SU-DHL-6 (cell line): ENCODE measurements around the gene TTC19.

Experiments
- H2AFZ ChIP-seq: fragments of 200-600 bp; sonication (generic); 2 replicates; pipeline ENCODE4 v1.6.1; 2014; ENCODE audit warnings: low read depth, mild to moderate bottlenecking, moderate library complexity, mixed read lengths, antibody characterized with exemption, low read length; ENCODE audit not compliant: severe bottlenecking
- H3F3A ChIP-seq: fragments of 200-600 bp; shearing (Covaris generic); 2 replicates; pipeline ENCODE4 v1.6.0; 2016; ENCODE audit warnings: antibody characterized with exemption, mild to moderate bottlenecking; ENCODE audit not compliant: insufficient read depth
- H3K27ac ChIP-seq: fragments of 200-600 bp; sonication (generic); 2 replicates; pipeline ENCODE4 v1.5.1; 2016; ENCODE audit warnings: low read depth, mild to moderate bottlenecking, low read length, moderate library complexity, mixed read lengths
- H3K27me3 ChIP-seq: fragments of 200-600 bp; sonication (generic), shearing (Covaris generic); 2 replicates; pipeline ENCODE4 v1.6.0; 2014; ENCODE audit warnings: mild to moderate bottlenecking, low read length
- H3K36me3 ChIP-seq: fragments of 200-600 bp; sonication (generic); 2 replicates; pipeline ENCODE4 v1.6.1; 2014; ENCODE audit warnings: mild to moderate bottlenecking, low read length, mixed read lengths
- H3K4me2 ChIP-seq: fragments of 300-600, 200-600 bp; shearing (Covaris generic), sonication (generic); 2 replicates; pipeline ENCODE4 v1.6.0; 2014; ENCODE audit warnings: low read length, low read depth, mild to moderate bottlenecking; ENCODE audit not compliant: poor library complexity, severe bottlenecking
- H3K4me3 ChIP-seq: fragments of 200-600 bp; sonication (generic); 2 replicates; pipeline ENCODE4 v1.5.1; 2014; ENCODE audit warnings: antibody characterized with exemption, low read length, mild to moderate bottlenecking, mixed read lengths; ENCODE audit not compliant: insufficient read depth, poor library complexity, severe bottlenecking
- H3K79me2 ChIP-seq: fragments of 200-600 bp; sonication (generic); 2 replicates; pipeline ENCODE4 v1.6.1; 2014; ENCODE audit warnings: mild to moderate bottlenecking, low read length, moderate library complexity; ENCODE audit not compliant: insufficient read depth
- H3K9ac ChIP-seq: fragments of 200-600 bp; sonication (generic); 2 replicates; pipeline ENCODE4 v1.7.0; 2014; ENCODE audit warnings: mild to moderate bottlenecking, low read length
- H3K9me2 ChIP-seq: fragments of 200-600 bp; sonication (generic); replicated peaks from 2 replicates; pipeline ENCODE4 v1.6.1; 2014; ENCODE audit warnings: low read length; ENCODE audit not compliant: insufficient read depth
- H3K9me3 ChIP-seq: fragments of 200-600 bp; sonication (generic); 2 replicates; pipeline ENCODE4 v1.6.1; 2014; ENCODE audit warnings: low read length, mixed read lengths; ENCODE audit not compliant: insufficient read depth
- H4K20me1 ChIP-seq: fragments of 200-600 bp; sonication (generic); 2 replicates; pipeline ENCODE4 v1.6.1; 2014; ENCODE audit warnings: low read depth, mild to moderate bottlenecking, antibody characterized with exemption, low read length, moderate library complexity, mixed read lengths
- EZH2phosphoT487 ChIP-seq: fragments of 200-600 bp; sonication (generic), shearing (Covaris generic); conservative IDR thresholded peaks from 2 replicates; pipeline ENCODE4 v1.6.1; 2018; ENCODE audit warnings: mild to moderate bottlenecking, antibody characterized with exemption, low read length, moderate library complexity, mixed read lengths
- TF ChIP-seq, protein P1 (sequence below): fragments of 200-600 bp; sonication (generic); IDR thresholded peaks from one replicate; pipeline ENCODE4 v1.5.1; 2017; ENCODE audit warnings: antibody characterized with exemption, mild to moderate bottlenecking, low read length, moderate library complexity; ENCODE audit not compliant: insufficient read depth, poor library complexity, severe bottlenecking

Gene TTC19

DNA sequence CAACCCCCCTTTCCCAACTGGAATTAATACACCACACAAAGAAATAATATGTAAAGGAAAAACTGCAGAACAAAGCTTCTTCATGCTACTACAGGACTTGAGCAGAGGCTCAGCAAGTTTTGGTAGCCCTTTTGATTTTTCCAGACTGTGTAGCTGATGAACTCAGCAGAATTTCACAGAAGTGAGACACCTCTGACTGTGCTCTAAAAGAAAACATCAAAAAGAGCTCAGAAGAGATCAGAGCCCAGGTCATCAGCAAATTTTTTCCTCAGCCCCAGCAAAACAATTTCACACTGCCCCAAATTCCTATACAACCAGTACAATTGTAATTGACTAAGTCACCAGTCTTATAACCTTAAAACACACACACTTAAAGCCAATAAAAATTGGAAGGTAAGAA lies 38.0 kb downstream of the TTC19 start:
- no peaks in the 10 kb centered on the region for H3K27me3 ChIP-seq
- H3K9ac ChIP-seq, result no peak overlapping the region
- no peaks in the 10 kb centered on the region for H4K20me1 ChIP-seq
- H3K36me3 ChIP-seq, result peaks cover 26% of the 10 kb centered on the region; the same call in 1 of the 2 replicates
- no peaks in the 10 kb centered on the region for H3K79me2 ChIP-seq
- TF ChIP-seq, protein P1, sequence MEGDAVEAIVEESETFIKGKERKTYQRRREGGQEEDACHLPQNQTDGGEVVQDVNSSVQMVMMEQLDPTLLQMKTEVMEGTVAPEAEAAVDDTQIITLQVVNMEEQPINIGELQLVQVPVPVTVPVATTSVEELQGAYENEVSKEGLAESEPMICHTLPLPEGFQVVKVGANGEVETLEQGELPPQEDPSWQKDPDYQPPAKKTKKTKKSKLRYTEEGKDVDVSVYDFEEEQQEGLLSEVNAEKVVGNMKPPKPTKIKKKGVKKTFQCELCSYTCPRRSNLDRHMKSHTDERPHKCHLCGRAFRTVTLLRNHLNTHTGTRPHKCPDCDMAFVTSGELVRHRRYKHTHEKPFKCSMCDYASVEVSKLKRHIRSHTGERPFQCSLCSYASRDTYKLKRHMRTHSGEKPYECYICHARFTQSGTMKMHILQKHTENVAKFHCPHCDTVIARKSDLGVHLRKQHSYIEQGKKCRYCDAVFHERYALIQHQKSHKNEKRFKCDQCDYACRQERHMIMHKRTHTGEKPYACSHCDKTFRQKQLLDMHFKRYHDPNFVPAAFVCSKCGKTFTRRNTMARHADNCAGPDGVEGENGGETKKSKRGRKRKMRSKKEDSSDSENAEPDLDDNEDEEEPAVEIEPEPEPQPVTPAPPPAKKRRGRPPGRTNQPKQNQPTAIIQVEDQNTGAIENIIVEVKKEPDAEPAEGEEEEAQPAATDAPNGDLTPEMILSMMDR, result no peak
- no peak for TF ChIP-seq EZH2phosphoT487
- no peaks in the 10 kb centered on the region for H3K9me3 ChIP-seq
- no peaks in the 10 kb centered on the region for H3F3A ChIP-seq
- no peak overlapping the region for H3K4me3 ChIP-seq
- H3K9me2 ChIP-seq, result no peaks in the 10 kb centered on the region
- no peak overlapping the region for H3K27ac ChIP-seq
- no peak overlapping the region for H2AFZ ChIP-seq
- no peak overlapping the region for H3K4me2 ChIP-seq

DNA sequence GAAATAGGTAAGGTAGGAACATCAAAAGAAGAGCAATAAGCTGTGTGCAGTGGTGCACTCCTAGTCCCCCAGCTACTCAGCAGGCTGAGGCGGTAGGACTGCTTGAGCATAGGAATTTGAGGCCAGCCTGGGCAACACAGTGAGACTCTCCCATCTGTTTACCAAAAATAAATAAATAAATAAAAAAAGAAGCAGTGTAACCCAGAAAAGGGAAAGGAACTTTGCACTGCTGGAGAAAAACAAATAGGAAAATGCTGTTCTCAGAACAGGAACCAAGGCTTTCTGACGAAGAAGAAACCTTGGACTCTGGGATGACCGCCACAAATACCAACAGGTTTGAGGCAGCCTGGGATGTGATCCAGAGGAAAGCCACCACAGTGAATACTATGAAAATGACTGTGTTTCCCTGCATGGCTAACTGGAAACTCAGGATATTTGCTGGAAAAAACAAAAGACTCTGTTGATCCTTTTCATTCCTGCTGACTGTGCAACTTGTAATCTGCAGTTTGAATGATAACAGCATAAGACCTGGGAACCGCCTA lies 41.2 kb downstream of the TTC19 start:
- Histone ChIP-seq H3K9me3 (no peaks in the 10 kb centered on the region), H4K20me1 (no peaks in the 10 kb centered on the region), H3K4me2 (no peak overlapping the region), H3K9ac (no peak overlapping the region), H3K27ac (no peak overlapping the region), H3K36me3 (peaks cover 12% of the 10 kb centered on the region; the same call in 1 of the 2 replicates), H3F3A (no peaks in the 10 kb centered on the region), H2AFZ (no peak overlapping the region), H3K4me3 (no peak overlapping the region), H3K27me3 (no peaks in the 10 kb centered on the region), H3K9me2 (no peaks in the 10 kb centered on the region), H3K79me2 (no peaks in the 10 kb centered on the region)
- TF ChIP-seq EZH2phosphoT487, result no peak
- TF ChIP-seq, protein P1, result no peak

DNA sequence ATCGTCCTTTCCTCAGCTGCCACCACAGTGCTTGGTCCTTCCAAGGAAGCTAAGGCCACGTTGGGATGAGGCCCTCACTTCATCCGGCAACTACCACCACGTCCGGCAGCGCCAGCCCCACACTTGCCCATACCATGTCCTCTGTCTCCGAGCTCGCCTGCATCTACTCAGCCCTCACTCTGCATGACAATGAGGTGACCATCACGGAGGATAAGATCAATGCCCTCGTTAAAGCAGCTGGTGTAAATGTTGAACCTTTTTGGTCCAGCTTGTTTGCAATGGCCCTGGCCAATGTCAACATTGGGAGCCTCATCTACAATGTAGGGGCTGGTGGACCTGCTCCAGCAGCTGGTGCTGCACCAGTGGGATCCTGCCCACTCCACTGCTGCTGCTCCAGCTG lies 44.9 kb downstream of the TTC19 start:
- Histone ChIP-seq H2AFZ (no peak overlapping the region), H3K9me3 (no peaks in the 10 kb centered on the region), H3K27ac (no peak overlapping the region), H3K4me2 (no peak overlapping the region), H3K79me2 (no peaks in the 10 kb centered on the region), H4K20me1 (no peaks in the 10 kb centered on the region), H3K36me3 (peaks cover 5% of the 10 kb centered on the region; the same call in 1 of the 2 replicates), H3F3A (no peaks in the 10 kb centered on the region), H3K9me2 (no peaks in the 10 kb centered on the region), H3K9ac (no peak overlapping the region), H3K27me3 (no peaks in the 10 kb centered on the region), H3K4me3 (no peak overlapping the region)
- no peak for TF ChIP-seq EZH2phosphoT487
- TF ChIP-seq, protein P1, result no peak
